ENCODE results near the gene NOL8.
A peak's percentile ranks its signal among the peaks of the same experiment; 100 is the strongest.

The NOL8 gene

DNA sequence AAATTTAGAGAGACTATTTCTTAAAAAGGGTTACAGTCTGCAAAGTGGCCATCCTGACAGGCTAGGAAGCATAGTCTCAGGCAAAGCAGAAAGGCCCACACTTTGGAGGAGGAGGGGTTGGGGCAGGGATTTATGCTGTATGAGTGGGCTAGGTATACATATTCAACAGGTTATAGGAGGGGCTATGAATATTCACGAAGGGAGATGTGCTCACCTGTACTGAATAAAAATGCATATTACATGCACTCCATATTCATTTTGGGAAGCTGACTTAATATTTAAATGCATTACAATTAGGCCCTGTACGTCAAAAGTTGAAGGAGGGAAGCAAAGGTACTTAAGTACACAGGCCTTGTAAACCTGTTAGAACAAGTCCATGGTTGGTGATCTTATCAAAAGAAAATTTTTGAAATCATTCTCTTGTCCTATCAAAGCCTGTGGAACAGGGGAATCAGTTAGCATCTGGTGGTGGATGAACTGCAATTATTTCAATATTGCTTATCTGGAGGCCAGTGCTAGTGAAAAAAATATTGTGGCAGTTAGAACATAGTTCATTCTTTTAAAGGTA lies 2.2 kb upstream of the NOL8 start:
- H3K4me3 Mint-ChIP-seq = peak overlapping the region; percentile 96
- H3K9me3 Mint-ChIP-seq = no peaks in the 10 kb centered on the region
- H3K27ac Mint-ChIP-seq = no peak overlapping the region

DNA sequence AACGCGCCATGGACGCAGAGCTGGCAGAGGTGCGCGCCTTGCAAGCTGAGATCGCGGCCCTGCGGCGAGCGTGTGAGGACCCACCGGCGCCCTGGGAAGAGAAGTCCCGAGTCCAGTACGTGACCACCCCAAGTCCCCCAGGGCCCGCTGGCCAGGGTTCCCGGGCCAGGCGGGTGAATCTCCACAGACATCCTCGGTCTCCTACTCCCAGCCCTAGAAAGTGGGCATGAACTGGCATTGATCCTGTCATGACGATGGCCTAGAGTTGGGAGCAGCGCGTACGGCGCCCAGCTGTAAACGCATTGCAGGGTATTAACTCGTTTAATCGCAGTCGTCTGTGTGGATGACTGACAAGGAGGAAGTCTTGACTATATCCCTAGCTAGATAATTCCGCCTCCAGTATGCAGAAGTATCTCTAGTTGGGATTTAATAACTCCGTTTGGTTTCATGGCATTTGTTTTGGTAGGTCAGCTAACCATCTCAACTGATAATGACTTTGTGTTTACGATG lies 896 bp upstream of the NOL8 start:
- Mint-ChIP-seq H3K4me1 (peaks cover 32% of the 10 kb centered on the region), H3K36me3 (peaks cover 1% of the 10 kb centered on the region), H3K27me3 (no peaks in the 10 kb centered on the region), H3K27ac (peak overlapping the region; percentile 100), H3K9me3 (no peaks in the 10 kb centered on the region), H3K4me3 (peak overlapping the region; percentile 96)

More for the DNA sequence above, 2.2 kb upstream of the NOL8 start:
- Mint-ChIP-seq H3K36me3 (no peaks in the 10 kb centered on the region), H3K4me1 (peaks cover 30% of the 10 kb centered on the region), H3K27me3 (no peaks in the 10 kb centered on the region)

DNA sequence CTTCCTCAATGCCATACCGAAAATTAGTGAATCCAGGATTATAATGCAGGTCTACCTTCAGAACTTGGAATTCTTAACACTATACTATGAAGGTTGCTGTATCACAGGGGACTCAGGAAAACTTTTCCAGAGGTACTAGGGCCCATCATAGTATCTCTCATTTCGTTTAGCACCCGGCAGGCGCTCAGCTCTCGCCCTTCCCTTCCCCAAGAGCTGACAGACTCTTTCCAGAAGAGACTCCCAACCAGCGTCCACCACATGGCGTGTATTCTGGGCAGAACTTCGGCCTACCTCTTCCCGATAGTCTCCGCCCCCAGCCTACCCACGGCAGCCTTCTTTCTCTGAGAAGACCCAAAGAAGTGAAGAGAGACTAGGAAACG lies 271 bp downstream of the NOL8 start:
- H3K27ac Mint-ChIP-seq = peak overlapping the region; percentile 100
- peak overlapping the region; percentile 96 for H3K4me3 Mint-ChIP-seq
- H3K36me3 Mint-ChIP-seq = peaks cover 5% of the 10 kb centered on the region
- H3K9me3 Mint-ChIP-seq = no peaks in the 10 kb centered on the region
- H3K27me3 Mint-ChIP-seq = no peaks in the 10 kb centered on the region
- peaks cover 34% of the 10 kb centered on the region for H3K4me1 Mint-ChIP-seq

DNA sequence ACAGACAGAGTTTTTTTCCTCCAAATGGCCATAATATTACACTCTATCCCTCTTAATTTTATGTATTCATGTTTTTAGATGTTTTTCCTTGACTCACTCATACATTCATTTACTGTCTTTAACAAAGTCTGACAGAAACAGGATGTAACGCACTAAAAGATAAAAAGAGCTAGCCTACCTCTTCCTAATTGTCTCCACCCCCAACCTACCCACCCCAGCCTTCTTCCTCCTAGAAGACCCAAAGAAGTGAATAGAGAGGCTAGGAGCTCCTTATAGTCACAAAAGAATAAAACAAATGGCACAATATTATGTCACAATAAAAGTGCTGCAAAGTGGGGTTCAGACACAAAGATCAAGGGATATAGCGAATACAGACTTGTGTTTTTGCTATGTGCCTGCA lies 719 bp downstream of the NOL8 start:
- Mint-ChIP-seq H3K27me3 (no peaks in the 10 kb centered on the region), H3K27ac (peak overlapping the region; percentile 100), H3K36me3 (peaks cover 9% of the 10 kb centered on the region), H3K4me1 (peaks cover 34% of the 10 kb centered on the region), H3K4me3 (peak overlapping the region; percentile 96), H3K9me3 (no peaks in the 10 kb centered on the region)

DNA sequence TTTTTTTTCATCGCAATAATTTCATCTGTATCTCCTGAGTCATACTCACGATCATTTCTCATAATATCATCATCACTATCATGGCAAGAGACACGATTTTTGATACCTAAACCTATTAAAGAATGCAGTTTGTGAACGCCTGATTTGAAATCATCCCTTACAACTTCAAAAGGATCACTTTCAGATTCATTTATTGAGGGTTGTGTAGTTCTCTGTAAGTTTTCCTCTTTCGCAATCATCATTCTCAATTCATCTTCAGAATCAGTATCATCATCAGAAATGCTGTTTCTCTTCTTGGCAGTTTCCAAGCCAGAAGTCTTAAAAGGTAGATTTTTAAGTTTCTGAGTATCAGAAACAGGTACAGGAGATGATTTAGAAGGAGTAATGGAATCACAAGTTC lies 9.7 kb downstream of the NOL8 start:
- Mint-ChIP-seq H3K27ac (no peak overlapping the region), H3K4me1 (peaks cover 38% of the 10 kb centered on the region), H3K36me3 (peaks cover 37% of the 10 kb centered on the region), H3K4me3 (no peak overlapping the region), H3K27me3 (no peaks in the 10 kb centered on the region), H3K9me3 (no peaks in the 10 kb centered on the region)

DNA sequence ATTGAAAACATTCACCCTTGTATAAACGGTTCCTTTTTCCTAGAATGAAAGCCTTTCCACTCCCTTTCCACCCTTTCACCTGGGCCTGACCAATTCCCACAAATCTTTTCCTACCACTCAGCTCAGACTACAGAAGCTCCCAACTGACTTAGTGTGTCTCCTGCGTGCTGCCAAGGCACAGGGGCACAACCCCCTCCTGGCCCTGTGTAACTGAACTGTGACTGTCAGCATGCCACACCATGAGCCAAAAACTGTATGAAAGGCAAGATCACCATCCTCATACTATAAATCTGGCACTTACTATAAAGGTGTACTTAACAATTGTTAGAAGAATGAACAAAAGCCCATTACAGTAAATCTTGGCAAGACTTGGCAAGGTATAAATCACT lies 11.5 kb downstream of the NOL8 start:
- peaks cover 35% of the 10 kb centered on the region for H3K36me3 Mint-ChIP-seq
- peak overlapping the region; percentile 10 for H3K27ac Mint-ChIP-seq
- no peak overlapping the region for H3K4me3 Mint-ChIP-seq
- no peaks in the 10 kb centered on the region for H3K9me3 Mint-ChIP-seq
- no peaks in the 10 kb centered on the region for H3K27me3 Mint-ChIP-seq
- peaks cover 42% of the 10 kb centered on the region for H3K4me1 Mint-ChIP-seq

DNA sequence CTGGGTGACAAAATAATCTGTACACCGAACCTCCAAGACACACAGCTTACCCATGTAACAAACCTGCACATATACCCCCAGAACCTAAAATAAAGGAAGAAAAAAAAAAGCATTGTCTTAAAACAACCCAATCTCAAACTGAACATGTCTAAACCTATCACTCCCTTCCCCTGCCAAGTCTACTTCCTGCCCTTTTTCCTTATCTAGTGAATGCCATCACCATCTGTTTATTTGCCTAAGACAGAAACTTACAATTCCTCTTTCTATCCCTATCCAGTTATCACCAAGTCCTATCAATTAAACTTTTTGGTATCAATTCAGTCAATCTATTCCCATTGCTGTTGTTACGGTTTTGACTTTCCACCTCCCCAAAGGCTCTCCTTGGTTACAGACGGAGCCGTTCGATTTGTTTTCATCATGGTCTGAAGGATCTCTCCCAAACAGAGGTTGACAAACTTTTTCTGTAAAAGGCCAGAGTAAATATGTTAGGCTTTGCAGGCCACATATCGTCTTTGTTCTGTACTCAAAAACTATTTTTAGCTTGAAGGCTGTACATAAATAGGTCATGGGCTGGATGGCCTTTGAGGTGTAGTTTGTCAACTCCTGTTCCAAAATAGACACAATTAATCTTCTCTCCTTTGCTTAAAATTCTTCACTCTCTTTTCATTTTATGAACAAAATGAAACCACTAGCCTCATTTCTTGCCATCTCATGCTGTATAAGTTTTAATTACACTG lies 12.1 kb downstream of the NOL8 start:
- Mint-ChIP-seq H3K4me3 (no peak overlapping the region), H3K27me3 (no peaks in the 10 kb centered on the region), H3K36me3 (peaks cover 37% of the 10 kb centered on the region), H3K27ac (peak overlapping the region; percentile 38), H3K9me3 (no peaks in the 10 kb centered on the region), H3K4me1 (peaks cover 42% of the 10 kb centered on the region)

DNA sequence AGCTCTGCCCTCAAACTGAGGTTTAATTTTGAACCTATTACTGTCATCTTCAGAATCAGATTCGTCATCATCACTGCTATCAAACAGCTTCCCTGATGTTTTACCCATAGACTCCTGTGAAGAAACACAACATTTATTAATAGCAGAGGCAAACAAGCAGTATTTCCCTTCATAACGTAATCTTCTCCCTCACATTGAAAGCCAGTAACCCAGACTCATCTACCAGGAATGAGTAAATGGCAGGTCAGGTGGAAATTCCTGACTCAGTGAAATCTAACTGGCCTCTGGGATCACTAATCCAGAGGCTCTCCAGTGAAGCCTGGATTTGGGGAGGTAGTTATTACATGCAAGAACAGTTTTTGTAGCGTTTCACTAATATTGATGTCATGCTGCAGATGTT lies 14.6 kb downstream of the NOL8 start:
- Mint-ChIP-seq H3K9me3 (no peaks in the 10 kb centered on the region), H3K27me3 (no peaks in the 10 kb centered on the region), H3K27ac (no peak overlapping the region), H3K36me3 (peaks cover 43% of the 10 kb centered on the region), H3K4me1 (peaks cover 42% of the 10 kb centered on the region), H3K4me3 (no peak overlapping the region)

DNA sequence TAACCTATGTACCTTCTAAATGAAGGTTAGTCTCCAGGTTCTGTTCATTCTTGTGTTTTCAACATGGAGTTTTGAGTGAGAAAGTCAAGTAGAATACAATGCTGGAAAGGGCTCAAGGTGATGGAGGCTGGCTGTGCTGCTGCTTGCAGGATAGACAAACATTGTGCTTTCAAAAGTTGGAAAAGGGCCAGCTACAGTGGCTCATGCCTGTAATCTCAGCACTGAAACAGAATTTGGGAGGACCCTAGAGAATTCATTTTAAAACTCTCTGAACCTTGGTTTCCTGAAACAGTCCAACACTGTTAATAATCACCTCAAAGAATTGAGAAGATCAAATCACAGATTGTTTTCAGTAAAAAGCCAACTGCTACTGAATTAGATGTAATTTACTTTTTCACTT lies 16.3 kb downstream of the NOL8 start:
- Mint-ChIP-seq H3K4me3 (no peak overlapping the region), H3K27me3 (no peaks in the 10 kb centered on the region), H3K27ac (no peak overlapping the region), H3K36me3 (peaks cover 38% of the 10 kb centered on the region), H3K9me3 (no peaks in the 10 kb centered on the region), H3K4me1 (peaks cover 27% of the 10 kb centered on the region)

DNA sequence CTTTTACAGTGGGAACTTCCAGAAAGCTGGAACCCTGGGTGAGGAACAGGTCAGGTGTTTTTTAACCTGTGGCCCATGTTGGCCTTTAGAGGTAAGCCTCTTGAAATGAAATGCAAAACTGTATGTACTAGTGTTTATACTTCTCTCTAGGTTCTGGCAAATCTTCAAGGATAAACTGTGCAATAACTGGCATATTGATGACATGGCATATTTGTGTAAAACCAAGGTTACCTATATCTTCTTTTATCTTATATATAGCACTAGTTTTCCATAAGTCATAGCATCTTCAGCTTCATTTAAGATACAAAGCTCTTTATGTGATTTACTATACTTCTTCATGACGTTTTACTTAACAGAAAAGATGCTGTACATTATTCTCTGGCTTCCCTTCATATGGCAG lies 24.2 kb downstream of the NOL8 start:
- Mint-ChIP-seq H3K4me3 (no peak overlapping the region), H3K27ac (no peak overlapping the region), H3K9me3 (no peaks in the 10 kb centered on the region), H3K36me3 (peaks cover 25% of the 10 kb centered on the region), H3K4me1 (peaks cover 11% of the 10 kb centered on the region), H3K27me3 (no peaks in the 10 kb centered on the region)

DNA sequence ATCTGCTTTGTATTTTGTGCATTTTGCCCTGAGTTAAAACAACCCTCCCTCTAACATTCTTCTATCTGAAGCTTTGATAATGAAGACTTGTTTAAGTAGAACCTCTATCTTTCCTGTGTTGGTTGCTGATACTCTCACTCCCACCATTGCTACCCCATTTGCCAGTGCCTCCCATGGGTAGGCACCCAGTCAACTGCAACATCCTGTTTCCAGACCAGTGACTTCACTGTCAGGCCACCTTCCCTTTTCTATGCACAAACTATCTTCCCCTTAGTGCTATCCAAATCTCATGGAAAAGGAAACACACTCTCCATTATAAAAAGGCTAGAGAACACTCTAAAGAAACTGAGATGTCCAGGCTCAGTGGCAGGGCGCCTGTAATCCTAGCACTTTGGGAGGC lies 26.0 kb downstream of the NOL8 start:
- Mint-ChIP-seq H3K4me3 (no peak overlapping the region), H3K27ac (peak overlapping the region; percentile 33), H3K9me3 (no peaks in the 10 kb centered on the region), H3K4me1 (peaks cover 26% of the 10 kb centered on the region), H3K27me3 (no peaks in the 10 kb centered on the region), H3K36me3 (peaks cover 19% of the 10 kb centered on the region)

DNA sequence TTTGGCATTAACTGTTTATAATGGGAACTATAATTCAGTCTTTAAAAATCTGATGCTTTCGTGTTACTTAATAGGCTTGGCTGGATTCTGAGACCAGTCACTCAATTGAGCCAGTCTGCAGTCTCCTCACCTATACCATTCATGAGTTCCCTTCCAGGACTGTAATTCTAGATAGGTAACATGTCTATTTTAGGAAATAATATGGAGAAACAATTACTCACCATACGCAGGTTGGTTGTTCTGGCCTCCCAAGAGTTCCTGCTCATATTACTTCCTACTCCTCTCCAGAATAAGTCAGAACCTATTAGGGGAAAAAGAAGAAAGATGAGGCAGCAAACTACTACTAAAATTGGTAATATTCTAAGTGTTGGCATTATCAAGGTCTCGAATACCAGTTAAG lies 27.1 kb downstream of the NOL8 start:
- H3K27ac Mint-ChIP-seq = peak overlapping the region; percentile 62
- no peaks in the 10 kb centered on the region for H3K27me3 Mint-ChIP-seq
- H3K4me3 Mint-ChIP-seq = peak overlapping the region; percentile 47
- peaks cover 29% of the 10 kb centered on the region for H3K4me1 Mint-ChIP-seq
- peaks cover 18% of the 10 kb centered on the region for H3K36me3 Mint-ChIP-seq
- no peaks in the 10 kb centered on the region for H3K9me3 Mint-ChIP-seq

DNA sequence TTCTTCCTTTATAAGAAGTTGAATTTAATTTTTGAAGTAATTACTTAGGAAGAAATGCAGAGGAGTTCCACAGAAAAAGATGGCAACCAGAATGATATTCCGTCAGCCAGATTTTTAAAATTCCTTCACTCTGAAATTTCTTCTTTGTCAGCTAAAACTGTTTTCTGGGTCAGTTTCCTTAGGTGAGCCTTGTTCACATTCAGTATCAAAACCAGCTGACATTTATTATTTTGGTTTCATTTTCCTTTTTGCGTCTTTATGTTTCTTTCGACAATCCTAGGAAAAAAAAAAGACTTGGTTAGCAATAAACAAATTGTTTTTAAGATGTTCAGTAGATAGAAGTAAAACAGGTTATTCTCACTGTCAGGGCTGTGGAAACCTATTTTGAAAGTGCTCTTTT lies 27.5 kb downstream of the NOL8 start:
- peak overlapping the region; percentile 47 for H3K4me3 Mint-ChIP-seq
- H3K4me1 Mint-ChIP-seq = peaks cover 32% of the 10 kb centered on the region
- no peaks in the 10 kb centered on the region for H3K9me3 Mint-ChIP-seq
- peak overlapping the region; percentile 62 for H3K27ac Mint-ChIP-seq
- H3K27me3 Mint-ChIP-seq = no peaks in the 10 kb centered on the region
- H3K36me3 Mint-ChIP-seq = peaks cover 18% of the 10 kb centered on the region

DNA sequence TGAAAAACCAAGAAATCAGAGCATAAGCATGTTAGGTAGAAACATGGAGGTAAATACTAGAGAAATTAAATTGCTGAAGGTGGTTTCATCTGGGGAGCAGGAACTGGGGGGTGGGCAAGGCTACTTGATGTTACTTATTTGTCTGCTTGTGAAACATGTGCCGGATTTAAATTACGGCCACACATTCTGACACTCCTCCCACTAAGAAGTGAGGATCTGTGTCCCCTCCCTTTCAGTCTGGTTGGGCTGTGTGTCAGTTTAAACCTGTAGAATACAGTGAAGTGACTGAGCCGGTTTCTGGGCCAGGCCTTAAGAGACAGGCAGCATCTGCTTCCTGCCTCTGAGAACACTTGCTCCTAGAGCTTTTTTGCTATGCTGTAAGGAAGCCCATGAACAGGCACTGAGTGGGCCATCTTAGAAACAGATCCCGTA lies 29.3 kb downstream of the NOL8 start:
- peak overlapping the region; percentile 74 for H3K27ac Mint-ChIP-seq
- H3K36me3 Mint-ChIP-seq = peaks cover 18% of the 10 kb centered on the region

DNA sequence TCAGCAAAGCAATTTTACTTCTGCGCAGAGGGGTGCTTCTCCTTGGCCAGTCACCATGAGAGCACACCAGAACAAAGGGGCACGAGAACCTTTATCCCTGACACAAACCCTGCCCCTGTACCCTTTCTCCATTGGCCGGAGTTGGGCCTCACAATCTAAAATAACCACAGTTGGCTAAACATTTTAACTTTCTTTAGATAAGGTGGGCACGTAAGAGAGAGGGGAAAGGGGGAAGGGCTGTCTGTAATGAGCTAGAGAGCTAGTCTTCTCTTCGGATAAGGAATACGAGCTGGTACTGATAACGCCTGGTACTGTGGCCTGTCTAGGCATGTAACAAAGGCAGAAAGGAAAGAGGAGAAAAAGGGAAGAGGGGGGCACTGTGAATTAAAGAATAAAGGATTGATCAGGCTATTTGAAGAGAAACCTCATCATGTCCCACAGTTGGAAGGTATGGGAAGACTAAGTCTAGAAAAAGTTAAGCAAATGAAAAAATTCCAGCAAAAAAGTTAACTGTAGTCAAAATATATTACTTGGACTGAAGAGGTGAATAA lies 29.8 kb downstream of the NOL8 start:
- Mint-ChIP-seq H3K27ac (peak overlapping the region; percentile 74), H3K36me3 (peaks cover 22% of the 10 kb centered on the region), H3K27me3 (no peaks in the 10 kb centered on the region), H3K4me1 (peaks cover 49% of the 10 kb centered on the region), H3K4me3 (peak overlapping the region; percentile 43), H3K9me3 (no peaks in the 10 kb centered on the region)

More for the DNA sequence above, 29.3 kb downstream of the NOL8 start:
- no peaks in the 10 kb centered on the region for H3K9me3 Mint-ChIP-seq
- H3K4me3 Mint-ChIP-seq = peak overlapping the region; percentile 43
- H3K27me3 Mint-ChIP-seq = no peaks in the 10 kb centered on the region
- peaks cover 44% of the 10 kb centered on the region for H3K4me1 Mint-ChIP-seq

DNA sequence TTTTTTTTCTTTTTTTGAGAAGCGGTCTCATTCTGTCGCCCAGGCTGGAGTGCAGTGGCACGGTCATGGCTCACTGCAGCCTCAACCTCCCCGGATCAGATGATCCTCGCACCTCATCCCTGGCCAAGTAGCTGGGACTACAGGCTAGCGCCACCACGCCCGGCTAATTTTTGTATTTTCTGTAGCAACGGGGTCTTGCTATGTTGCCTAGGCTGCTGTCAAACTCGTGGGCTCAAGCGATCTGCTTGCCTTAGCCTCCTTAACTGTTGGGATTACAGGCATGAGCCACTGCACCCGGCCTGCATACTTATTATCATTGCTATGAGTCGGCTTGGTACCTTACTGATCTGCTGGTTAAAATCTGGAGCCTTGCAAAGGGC lies 30.9 kb downstream of the NOL8 start:
- H3K9me3 Mint-ChIP-seq = no peaks in the 10 kb centered on the region
- H3K4me3 Mint-ChIP-seq = peak overlapping the region; percentile 99
- H3K27me3 Mint-ChIP-seq = no peaks in the 10 kb centered on the region
- peak overlapping the region; percentile 99 for H3K27ac Mint-ChIP-seq
- peaks cover 59% of the 10 kb centered on the region for H3K4me1 Mint-ChIP-seq
- H3K36me3 Mint-ChIP-seq = peaks cover 30% of the 10 kb centered on the region
